ENCODE measurements around the gene UBR2. TPM values are rescaled to one million over a fixed set of nuclear protein-coding genes. Genes with fewer than 3 reads are reported as not detected.

The UBR2 gene
- total and polyA plus RNA-seq, 2 of the 13 experiments (the other 11 are each of a cell fraction or from before 2014, with no cell fraction given): 17.6 to 29.3 TPM

DNA sequence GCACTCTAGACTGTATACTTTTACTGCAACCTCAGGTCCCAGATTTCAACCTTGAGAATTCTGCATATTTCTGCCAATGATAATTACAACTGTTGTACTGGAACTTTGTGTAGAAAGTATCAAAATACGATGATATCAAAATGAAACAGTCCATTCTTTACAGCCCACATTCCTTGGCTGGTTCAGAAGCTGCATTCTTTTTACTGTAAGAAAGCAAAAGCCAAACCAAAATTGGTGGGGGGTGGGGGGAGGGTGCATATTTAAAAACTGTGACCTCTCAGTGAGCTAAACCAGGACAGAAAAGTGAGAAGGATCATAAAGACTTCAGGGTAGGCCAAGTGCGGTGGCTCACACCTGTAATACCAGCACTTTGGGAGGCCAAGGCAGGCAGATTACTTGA lies 41.8 kb upstream of the UBR2 start:
- POLR2A ChIA-PET: interaction anchor here (0.6 kb wide), 1 partner anchor 263 kb away, joined by 4 read pairs; no protein-coding TSS in a partner anchor

More for the DNA sequence above, 41.8 kb upstream of the UBR2 start:
- TF ChIP-seq NFRKB (IDR thresholded peaks at IDR 0.05) (no peak), HIVEP1 (CRISPR knock-in tag; IDR thresholded peaks at IDR 0.05) (no peak), TCF7 (IDR thresholded peaks at IDR 0.05; ENCODE audit: low read depth) (no peak), EP300 (IDR thresholded peaks at IDR 0.05; ENCODE audit: low read depth in 2 of 2, low read length in 2 of 2) (no peak), EP300 (CRISPR knock-in tag; IDR thresholded peaks at IDR 0.05; ENCODE audit: borderline replicate concordance) (no peak), SOX13 (IDR thresholded peaks at IDR 0.05) (no peak), SOX13 (CRISPR knock-in tag; conservative IDR thresholded peaks at IDR 0.05 in 1 of 2, IDR thresholded peaks at IDR 0.05 in 1 of 2) (no peak), ZNF776 (CRISPR knock-in tag; IDR thresholded peaks at IDR 0.05) (no peak)
- TF ChIP-seq, protein P1, sequence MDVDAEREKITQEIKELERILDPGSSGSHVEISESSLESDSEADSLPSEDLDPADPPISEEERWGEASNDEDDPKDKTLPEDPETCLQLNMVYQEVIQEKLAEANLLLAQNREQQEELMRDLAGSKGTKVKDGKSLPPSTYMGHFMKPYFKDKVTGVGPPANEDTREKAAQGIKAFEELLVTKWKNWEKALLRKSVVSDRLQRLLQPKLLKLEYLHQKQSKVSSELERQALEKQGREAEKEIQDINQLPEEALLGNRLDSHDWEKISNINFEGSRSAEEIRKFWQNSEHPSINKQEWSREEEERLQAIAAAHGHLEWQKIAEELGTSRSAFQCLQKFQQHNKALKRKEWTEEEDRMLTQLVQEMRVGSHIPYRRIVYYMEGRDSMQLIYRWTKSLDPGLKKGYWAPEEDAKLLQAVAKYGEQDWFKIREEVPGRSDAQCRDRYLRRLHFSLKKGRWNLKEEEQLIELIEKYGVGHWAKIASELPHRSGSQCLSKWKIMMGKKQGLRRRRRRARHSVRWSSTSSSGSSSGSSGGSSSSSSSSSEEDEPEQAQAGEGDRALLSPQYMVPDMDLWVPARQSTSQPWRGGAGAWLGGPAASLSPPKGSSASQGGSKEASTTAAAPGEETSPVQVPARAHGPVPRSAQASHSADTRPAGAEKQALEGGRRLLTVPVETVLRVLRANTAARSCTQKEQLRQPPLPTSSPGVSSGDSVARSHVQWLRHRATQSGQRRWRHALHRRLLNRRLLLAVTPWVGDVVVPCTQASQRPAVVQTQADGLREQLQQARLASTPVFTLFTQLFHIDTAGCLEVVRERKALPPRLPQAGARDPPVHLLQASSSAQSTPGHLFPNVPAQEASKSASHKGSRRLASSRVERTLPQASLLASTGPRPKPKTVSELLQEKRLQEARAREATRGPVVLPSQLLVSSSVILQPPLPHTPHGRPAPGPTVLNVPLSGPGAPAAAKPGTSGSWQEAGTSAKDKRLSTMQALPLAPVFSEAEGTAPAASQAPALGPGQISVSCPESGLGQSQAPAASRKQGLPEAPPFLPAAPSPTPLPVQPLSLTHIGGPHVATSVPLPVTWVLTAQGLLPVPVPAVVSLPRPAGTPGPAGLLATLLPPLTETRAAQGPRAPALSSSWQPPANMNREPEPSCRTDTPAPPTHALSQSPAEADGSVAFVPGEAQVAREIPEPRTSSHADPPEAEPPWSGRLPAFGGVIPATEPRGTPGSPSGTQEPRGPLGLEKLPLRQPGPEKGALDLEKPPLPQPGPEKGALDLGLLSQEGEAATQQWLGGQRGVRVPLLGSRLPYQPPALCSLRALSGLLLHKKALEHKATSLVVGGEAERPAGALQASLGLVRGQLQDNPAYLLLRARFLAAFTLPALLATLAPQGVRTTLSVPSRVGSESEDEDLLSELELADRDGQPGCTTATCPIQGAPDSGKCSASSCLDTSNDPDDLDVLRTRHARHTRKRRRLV (CRISPR knock-in tag; IDR thresholded peaks at IDR 0.05): no peak
- WGBS (ENCODE audit: low lambda C conversion rate): 52% methylated on average over 2 of the region's 2 CpGs
- Histone ChIP-seq H3K79me2 (ENCODE audit: insufficient read depth, low read length) (no peaks in the 10 kb centered on the region), H4K20me1 (ENCODE audit: insufficient read depth, low read length) (no peaks in the 10 kb centered on the region), H3K4me2 (ENCODE audit: low read depth, low read length) (no peak overlapping the region), H3K27ac (ENCODE audit: extremely low read length, insufficient read depth, low read length) (no peak overlapping the region), H3K4me1 (ENCODE audit: insufficient read depth, low read length) (no peaks in the 10 kb centered on the region), H3K36me3 (replicated peaks in 1 of 2; ENCODE audit: control insufficient read depth in 1 of 2, insufficient read depth in 2 of 2, low read length in 2 of 2) (no peaks in the 10 kb centered on the region), H3K9ac (ENCODE audit: insufficient read depth, low read depth, low read length) (no peak overlapping the region), H2AFZ (ENCODE audit: low read length) (no peak overlapping the region), H3K27me3 (ENCODE audit: control insufficient read depth in 1 of 2, insufficient read depth in 2 of 2, low read length in 2 of 2) (no peaks in the 10 kb centered on the region; a peak in 1 of 5 replicates), H3K4me3 (replicated peaks in 1 of 3; ENCODE audit: insufficient read depth in 1 of 3, low read depth in 2 of 3, low read length in 3 of 3) (no peak overlapping the region), H3K9me3 (ENCODE audit: low read length) (peaks cover 8% of the 10 kb centered on the region; the same call in 1 of the 2 replicates)
- intact Hi-C loops (cut with micrococcal nuclease; ENCODE audit: unreplicated experiment): no loop called here
- in situ Hi-C loops (cut with HindIII; ENCODE audit: extremely low pct_ligation_motif_present, low pct_unique_long_range_greater_than_20kb): no loop called here
- CTCF ChIA-PET (ENCODE audit: low intra/inter-chr PET ratio, low total read pairs): no interaction called here
- DNase-seq (ENCODE audit: low spot score) (no peak), FAIRE-seq (no peak), ATAC-seq (no peak)
- no TSS peak for BruUV-seq (replicated peaks)
